Measurements from ENCODE around the gene TMOD2. TPM values are rescaled to one million over a fixed set of nuclear protein-coding genes. Genes with fewer than 3 reads are reported as not detected.

The TMOD2 gene
- total and polyA plus RNA-seq, 11 donors = 1.3 to 10.9 (median 6.1) TPM

DNA sequence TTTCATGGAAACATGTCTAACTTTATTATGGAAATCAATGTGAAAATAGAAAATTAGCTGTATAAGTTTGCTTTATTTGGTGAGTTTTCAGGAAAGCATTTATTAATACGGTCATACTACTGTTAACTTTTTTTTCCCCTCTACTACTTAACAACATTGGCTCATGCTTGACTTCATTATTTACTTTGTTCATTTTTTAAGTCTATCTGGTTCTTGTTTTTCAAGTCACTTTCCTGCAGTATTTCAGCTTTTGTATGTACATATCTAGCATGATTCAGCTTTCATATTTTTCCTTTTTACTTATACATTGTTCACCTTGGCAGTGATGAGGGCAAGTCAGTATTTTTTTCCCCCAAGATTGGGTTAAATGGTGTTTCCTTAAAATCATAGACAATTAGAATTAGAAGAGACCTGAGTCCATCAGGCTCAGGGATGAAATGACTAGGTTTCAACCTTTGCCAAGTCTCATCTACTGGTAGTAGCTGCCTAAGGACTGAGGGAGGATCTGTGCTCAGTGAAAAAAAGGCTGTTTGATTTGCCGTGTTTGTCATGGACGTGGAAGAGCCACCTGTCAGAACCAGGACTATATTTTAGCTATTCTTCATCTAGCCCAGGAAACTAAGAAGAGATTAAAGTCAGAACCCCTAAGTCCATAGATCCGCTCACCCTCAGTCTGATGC is 93.5 kb downstream of the TMOD2 start:
- intact Hi-C loops (cut with DNase I) = no loop called here
- H3K4me1 ChIP-seq = peaks cover 14 to 96% (median 79%) of the 10 kb centered on the region in 12 donors

DNA sequence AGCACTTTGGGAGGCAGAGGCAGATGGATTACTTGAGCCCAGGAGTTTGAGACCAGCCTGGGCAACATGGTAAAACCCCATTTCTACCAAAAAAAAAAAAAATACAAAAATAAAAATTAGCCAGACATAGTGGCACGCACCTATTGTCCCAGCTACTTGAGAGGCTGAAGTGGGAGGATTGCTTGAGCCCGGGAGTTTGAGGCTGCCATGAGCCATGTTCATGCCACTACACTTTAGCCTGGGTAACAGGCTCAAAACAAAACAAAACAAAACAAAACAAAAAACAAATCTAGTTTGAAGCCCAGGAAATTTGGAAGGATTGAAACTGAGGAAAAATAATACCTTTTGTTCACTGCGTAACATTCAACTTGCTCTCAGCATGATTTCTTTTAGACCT is 94.7 kb downstream of the TMOD2 start:
- whole genome bisulfite sequencing, 4 donors = 52 to 74% (median 64%) methylated on average over 3 of the region's 3 CpGs

More for the DNA sequence above, 93.5 kb downstream of the TMOD2 start:
- ATAC-seq = no peak
- H3K4me3 ChIP-seq = no peak overlapping the region
- 66 to 74% (median 71%) methylated on average over 4 of the region's 4 CpGs for WGBS, 4 donors
- H3K9me3 ChIP-seq = no peaks in the 10 kb centered on the region
- TF ChIP-seq, protein P1, sequence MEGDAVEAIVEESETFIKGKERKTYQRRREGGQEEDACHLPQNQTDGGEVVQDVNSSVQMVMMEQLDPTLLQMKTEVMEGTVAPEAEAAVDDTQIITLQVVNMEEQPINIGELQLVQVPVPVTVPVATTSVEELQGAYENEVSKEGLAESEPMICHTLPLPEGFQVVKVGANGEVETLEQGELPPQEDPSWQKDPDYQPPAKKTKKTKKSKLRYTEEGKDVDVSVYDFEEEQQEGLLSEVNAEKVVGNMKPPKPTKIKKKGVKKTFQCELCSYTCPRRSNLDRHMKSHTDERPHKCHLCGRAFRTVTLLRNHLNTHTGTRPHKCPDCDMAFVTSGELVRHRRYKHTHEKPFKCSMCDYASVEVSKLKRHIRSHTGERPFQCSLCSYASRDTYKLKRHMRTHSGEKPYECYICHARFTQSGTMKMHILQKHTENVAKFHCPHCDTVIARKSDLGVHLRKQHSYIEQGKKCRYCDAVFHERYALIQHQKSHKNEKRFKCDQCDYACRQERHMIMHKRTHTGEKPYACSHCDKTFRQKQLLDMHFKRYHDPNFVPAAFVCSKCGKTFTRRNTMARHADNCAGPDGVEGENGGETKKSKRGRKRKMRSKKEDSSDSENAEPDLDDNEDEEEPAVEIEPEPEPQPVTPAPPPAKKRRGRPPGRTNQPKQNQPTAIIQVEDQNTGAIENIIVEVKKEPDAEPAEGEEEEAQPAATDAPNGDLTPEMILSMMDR (IDR thresholded peaks at IDR 0.05) = no peak
- no peak for TF ChIP-seq POLR2A (IDR thresholded peaks at IDR 0.05)
- H3K36me3 ChIP-seq = no peaks in the 10 kb centered on the region
- DNase-seq = no peak
- H3K27me3 ChIP-seq = no peaks in the 10 kb centered on the region
- peak overlapping the region in 4 of 12 donors; percentile 26 to 84 (median 38) for H3K27ac ChIP-seq

DNA sequence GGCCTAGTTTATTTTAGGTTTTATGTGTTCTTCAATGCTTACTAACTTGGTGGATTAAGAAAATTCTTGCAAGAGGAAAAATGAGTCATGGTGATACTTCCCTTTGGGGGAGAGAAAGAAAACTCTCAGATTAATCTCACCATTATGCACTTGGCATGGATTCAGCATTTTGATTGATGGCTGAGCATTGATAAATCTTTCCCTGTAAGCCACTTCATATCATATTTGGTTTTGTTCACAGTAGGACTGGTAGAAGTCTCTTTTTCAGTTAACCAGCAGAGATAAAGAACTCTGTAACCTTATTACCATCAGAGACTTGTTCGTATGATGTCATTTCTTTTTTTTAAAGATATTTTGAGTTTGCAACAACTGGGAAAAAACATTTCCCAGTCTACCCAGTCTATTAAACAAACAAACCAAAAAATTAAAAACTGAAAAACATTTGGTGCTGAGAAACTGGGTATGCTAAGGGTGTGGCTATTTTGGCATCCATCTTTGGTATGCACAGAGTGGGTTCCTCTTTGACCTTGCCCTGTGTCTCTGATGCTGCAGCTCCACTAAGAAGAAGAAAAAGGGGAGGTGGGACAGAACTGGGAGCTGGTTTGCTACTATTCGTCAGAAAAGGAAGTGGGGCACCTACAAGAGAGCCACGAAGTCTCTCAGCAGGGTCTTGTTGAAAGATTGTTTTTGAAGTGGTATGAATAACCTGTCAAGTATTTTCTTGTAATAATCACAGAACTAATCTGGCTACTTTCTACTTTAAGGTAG is 95.2 kb downstream of the TMOD2 start:
- H3K4me1 ChIP-seq = peaks cover 14 to 86% (median 77%) of the 10 kb centered on the region in 12 donors
- peak in 3 of 4 donors; percentile 28 to 59 (median 35) for ATAC-seq

More for the DNA sequence above, 94.7 kb downstream of the TMOD2 start:
- H3K9me3 ChIP-seq = no peaks in the 10 kb centered on the region
- no peaks in the 10 kb centered on the region for H3K27me3 ChIP-seq
- H3K4me1 ChIP-seq = peaks cover 14 to 92% (median 82%) of the 10 kb centered on the region in 12 donors
- DNase-seq = no peak
- peak overlapping the region in 9 of 12 donors; percentile 26 to 84 (median 41) for H3K27ac ChIP-seq
- intact Hi-C loops (cut with DNase I) = no loop called here
- TF ChIP-seq, protein P1 (IDR thresholded peaks at IDR 0.05) = no peak
- TF ChIP-seq POLR2A (IDR thresholded peaks at IDR 0.05) = no peak
- no peaks in the 10 kb centered on the region for H3K36me3 ChIP-seq
- no peak overlapping the region for H3K4me3 ChIP-seq
- ATAC-seq = no peak

More for the DNA sequence above, 95.2 kb downstream of the TMOD2 start:
- no peak for TF ChIP-seq POLR2A (IDR thresholded peaks at IDR 0.05)
- TF ChIP-seq, protein P1 (IDR thresholded peaks at IDR 0.05) = no peak
- Histone ChIP-seq H3K27ac (peak overlapping the region in 9 of 12 donors; percentile 36 to 84 (median 43)), H3K36me3 (no peaks in the 10 kb centered on the region), H3K9me3 (no peaks in the 10 kb centered on the region), H3K27me3 (no peaks in the 10 kb centered on the region), H3K4me3 (no peak overlapping the region)
- no peak for DNase-seq
- intact Hi-C loops (cut with DNase I) = no loop called here
- WGBS, 4 donors = 36 to 59% (median 39%) methylated on average over 3 of the region's 3 CpGs

All from heart left ventricle (tissue), 16 donors.